GM18867 (cell line): ENCODE measurements around the gene TXNDC2.

Experiments
- ATAC-seq: cut with Tn5 transposase; IDR thresholded peaks from one replicate; pipeline ENCODE4 v1.9.1; 2021; ENCODE audit warnings: mild to moderate bottlenecking, moderate library complexity; ENCODE audit not compliant: unreplicated experiment

Gene TXNDC2

DNA sequence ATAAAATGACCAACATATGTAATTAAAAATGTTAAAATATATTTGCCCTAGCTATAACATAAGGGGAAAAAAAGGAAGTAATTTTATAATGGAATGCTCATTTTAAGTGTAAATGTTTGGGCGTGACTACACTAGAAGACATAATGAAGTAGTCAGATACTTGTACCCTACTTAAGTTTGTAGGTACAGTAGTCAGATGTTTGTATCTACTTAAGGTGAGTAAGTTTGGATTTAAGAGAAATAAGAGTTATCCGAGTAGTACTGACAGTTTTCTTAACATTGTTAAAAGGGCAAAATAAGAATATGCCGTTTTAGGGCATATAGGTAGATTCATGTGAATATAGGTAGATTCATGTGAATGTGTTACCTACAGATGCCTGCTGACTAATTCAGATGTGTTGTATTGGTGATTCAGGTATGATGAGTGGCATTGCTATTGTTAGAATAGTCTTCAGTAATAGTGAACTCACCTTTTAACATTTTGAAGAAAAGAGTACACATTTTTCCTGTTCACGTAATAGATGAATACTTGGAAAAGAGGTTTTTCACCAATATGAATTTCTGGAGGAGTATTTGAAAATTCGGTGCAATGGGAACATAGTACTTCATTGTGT lies 43.0 kb downstream of the TXNDC2 start:
- ATAC-seq: no peak

DNA sequence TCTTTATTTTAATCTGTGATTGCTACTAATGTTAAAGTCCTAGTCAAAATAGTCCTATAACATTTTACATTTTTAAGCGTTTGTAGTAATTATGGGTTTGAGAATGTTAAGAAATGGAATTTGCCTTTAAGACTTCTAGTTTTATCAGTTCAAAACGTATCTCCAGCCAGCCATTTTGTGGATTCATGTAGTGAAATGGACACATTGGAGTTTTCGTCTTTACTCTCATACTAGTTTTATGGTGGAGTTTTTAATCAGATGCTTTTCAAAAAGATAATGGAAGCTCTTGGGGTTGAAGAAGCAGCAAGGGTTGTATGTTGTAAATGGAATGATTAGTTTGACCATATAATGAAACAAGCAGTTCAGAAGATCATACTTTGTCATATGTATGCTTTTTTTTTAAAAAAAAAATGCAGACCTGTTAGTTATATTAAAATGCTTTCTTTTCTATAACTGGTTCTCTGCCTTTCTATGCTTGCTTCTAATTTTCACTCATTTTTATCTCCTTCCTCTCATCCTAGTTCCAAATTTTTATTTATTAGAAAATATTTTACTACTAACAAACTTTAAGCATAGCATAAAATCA lies 44.6 kb downstream of the TXNDC2 start:
- ATAC-seq: no peak

DNA sequence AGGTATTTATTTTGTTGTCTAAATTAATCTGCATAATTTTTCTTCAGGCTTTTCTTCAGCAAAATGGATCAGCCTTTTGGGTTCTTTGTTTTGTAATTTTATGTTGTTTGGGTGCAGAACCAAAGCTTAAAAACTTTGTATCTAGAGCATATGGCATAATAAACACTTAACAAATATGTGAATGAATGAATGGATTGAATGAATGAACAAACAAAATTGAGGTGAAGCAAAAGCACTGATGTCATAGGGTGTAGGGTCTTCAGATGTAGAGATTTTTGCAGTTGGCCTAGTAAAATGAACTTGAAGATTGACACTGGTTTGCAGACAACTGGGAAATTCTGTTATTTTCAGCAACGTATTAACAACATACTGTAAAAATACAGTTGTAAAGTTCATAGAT lies 45.4 kb downstream of the TXNDC2 start:
- ATAC-seq: no peak

DNA sequence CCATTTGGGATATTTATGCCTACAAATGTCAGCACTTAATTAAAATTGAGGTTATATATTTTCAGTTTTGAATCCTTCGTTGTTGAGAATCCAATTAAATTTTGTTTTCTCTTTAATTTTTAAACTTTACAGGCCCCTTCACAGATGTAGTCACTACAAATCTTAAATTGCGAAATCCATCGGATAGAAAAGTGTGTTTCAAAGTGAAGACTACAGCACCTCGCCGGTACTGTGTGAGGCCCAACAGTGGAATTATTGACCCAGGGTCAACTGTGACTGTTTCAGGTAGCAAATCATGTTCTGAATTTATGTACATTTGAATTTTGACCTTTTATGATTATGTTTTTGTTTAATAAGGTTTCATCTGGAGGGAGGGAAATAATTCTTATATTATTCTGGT lies 45.9 kb downstream of the TXNDC2 start:
- no peak for ATAC-seq

DNA sequence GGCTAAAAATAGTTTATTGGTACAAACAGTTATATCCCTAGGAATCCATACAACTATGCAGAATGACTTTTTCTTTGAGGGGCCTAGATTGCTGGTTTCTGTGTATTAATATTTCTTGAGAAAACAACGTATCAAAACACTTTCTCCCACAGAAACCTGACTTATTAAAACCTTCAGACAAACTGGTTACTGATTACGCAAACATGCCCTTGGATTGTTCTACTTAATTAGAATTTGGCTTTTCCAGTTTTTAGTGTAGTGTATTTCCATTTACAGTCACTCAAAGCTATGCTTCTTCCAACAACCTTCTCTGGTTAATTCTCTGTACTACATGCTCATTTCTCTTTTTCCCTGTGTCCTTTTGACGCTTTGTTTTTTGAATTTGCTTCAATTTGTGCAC lies 48.1 kb downstream of the TXNDC2 start:
- ATAC-seq: no peak

DNA sequence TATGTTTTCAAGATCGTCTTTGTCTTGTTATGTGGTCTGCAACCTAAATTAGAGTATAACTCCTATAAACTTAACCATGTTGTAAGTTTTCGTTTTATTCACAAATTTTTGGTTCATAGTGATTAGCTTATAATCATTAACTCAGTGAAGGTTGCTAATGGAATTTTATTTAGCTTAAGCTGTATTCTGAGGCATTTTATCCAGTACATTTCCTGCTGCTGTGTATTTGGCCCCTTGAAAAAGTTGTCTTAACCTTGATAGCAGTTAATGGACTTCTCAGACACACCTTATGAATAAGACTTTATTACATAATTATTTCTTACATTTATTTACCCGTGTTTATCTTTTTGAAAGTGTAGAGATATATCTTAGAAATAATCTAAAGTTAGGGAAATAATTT lies 48.5 kb downstream of the TXNDC2 start:
- no peak for ATAC-seq
